ENCODE data around the gene KLHL33. TPM values are rescaled to one million over a fixed set of nuclear protein-coding genes. Genes with fewer than 3 reads are reported as not detected.

The KLHL33 gene, protein sequence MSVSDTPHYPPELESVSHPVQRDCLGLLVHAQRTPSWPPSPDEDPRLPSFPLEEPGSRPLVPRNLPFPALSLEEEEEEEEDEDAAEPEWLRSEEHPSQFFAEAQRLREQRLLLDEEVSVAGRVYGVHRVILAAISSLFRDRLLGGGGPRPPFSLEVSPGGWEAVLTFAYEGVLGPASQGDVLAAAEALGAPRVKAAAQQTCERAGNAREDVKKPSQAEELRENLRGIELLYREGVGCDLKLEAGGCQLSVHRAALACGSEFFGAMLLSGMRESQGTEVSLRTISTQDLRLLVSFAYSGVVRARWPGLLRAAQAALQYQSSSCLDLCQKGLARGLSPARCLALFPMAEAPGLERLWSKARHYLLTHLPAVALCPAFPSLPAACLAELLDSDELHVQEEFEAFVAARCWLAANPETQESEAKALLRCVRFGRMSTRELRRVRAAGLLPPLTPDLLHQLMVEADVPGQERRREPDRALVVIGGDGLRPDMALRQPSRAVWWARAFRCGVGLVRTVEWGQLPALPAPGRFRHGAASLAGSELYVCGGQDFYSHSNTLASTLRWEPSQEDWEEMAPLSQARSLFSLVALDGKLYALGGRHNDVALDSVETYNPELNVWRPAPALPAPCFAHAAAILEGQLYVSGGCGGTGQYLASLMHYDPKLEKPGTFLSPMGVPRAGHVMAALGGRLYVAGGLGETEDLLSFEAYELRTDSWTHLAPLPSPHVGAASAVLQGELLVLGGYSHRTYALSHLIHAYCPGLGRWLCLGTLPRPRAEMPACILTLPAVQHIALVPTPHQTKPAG
- 1 to 10 TPM in 1 of 4 donors, under 1 TPM in 3; 0.33 to 1.4 (median 0.62) TPM for total RNA-seq
- under 1 TPM; 0.23 to 0.60 (median 0.23) TPM for polyA plus RNA-seq

DNA sequence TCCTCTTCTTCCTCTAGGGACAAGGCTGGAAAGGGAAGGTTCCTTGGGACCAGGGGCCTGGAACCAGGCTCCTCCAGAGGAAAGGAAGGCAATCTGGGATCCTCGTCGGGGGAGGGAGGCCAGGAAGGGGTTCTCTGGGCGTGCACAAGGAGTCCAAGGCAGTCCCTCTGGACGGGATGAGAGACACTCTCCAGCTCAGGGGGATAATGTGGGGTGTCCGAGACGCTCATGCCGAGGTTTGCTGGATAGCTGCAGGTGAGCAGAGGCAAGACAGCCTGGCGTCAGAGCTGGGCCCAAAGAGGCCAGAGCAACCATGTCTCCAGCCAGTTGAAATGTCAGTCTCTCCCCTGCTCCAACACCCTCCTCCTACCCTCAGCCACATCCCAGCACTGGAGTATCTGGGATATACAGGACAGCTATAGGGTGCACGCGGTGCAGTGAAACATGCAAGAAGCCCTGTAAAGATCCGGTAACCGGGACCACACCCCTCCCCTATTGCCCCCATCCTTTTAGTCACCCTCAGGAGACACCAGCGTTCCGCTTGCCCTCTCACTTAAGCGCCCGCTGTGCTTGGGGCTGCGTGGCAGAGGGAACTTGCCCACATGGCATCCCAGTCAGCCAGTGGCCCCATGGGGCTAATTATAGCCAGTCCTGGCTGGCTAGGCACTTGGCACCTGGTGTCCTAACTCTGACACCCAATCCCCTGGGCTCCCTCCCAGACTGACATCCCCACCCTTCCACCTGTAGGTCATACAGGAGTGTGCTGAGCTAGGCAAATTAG lies at the start of gene KLHL33:
Gene KLHL33, minus strand, starts transcription at position 585 of the 781 bp plus-strand sequence. Its CDS starts 355 bp downstream, at position 230.
- TF ChIP-seq EP300 (IDR thresholded peaks at IDR 0.05) (no peak), POLR2AphosphoS5 (IDR thresholded peaks at IDR 0.05) (no peak), POLR2A (IDR thresholded peaks at IDR 0.05) (no peak)
- TF ChIP-seq, protein P1, sequence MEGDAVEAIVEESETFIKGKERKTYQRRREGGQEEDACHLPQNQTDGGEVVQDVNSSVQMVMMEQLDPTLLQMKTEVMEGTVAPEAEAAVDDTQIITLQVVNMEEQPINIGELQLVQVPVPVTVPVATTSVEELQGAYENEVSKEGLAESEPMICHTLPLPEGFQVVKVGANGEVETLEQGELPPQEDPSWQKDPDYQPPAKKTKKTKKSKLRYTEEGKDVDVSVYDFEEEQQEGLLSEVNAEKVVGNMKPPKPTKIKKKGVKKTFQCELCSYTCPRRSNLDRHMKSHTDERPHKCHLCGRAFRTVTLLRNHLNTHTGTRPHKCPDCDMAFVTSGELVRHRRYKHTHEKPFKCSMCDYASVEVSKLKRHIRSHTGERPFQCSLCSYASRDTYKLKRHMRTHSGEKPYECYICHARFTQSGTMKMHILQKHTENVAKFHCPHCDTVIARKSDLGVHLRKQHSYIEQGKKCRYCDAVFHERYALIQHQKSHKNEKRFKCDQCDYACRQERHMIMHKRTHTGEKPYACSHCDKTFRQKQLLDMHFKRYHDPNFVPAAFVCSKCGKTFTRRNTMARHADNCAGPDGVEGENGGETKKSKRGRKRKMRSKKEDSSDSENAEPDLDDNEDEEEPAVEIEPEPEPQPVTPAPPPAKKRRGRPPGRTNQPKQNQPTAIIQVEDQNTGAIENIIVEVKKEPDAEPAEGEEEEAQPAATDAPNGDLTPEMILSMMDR (IDR thresholded peaks at IDR 0.05) = no peak
- H3K4me3 ChIP-seq = peak within 1 kb of the TSS; percentile 5 to 46 (median 38)
- no peak for DNase-seq
- no peaks in the 10 kb centered on the region for H3K9me3 ChIP-seq
- WGBS, 2 donors = 86 to 93% methylated on average over 17 of the region's 17 CpGs
- peaks cover 0 to 14% (median 0%) of the 10 kb centered on the region in 3 donors for H3K27me3 ChIP-seq
- peaks cover 0 to 13% (median 10%) of the 10 kb centered on the region in 4 donors for H3K4me1 ChIP-seq
- no peaks in the 10 kb centered on the region for H3K36me3 ChIP-seq
- peak within 1 kb of the TSS; percentile 50 to 71 (median 62) for H3K27ac ChIP-seq
- intact Hi-C loops (cut with DNase I) = no loop called here

DNA sequence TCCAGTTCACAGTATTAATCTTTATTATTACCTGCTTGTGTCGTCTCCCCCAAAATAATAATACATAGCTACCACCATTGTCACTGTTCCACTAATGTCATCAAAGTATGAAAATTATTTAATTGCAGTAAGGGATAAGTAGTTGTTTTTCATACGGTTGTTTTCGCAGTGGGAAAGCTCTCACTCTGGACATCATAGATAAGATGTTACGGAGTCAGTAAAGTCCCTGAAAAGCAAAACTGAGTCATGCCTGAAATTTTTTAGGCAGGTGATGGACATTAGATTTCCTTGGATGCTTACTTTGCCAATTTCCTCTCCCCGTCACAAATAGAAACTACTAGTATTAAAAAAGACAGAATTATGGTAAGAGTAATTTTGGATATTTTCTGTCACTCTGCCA lies 46.4 kb upstream of the KLHL33 start:
- 91 to 93% methylated on average over 5 of the region's 5 CpGs for WGBS, 2 donors
- intact Hi-C loops (cut with DNase I) = no loop called here
- Histone ChIP-seq H3K27ac (no peak overlapping the region), H3K36me3 (no peaks in the 10 kb centered on the region), H3K4me1 (peaks cover 0 to 3% (median 0%) of the 10 kb centered on the region in 4 donors), H3K4me3 (no peak overlapping the region), H3K9me3 (no peaks in the 10 kb centered on the region), H3K27me3 (no peaks in the 10 kb centered on the region)
- DNase-seq = no peak
- TF ChIP-seq POLR2AphosphoS5 (IDR thresholded peaks at IDR 0.05) (no peak), EP300 (IDR thresholded peaks at IDR 0.05) (no peak), POLR2A (IDR thresholded peaks at IDR 0.05) (no peak)
- TF ChIP-seq, protein P1 (IDR thresholded peaks at IDR 0.05) = no peak

DNA sequence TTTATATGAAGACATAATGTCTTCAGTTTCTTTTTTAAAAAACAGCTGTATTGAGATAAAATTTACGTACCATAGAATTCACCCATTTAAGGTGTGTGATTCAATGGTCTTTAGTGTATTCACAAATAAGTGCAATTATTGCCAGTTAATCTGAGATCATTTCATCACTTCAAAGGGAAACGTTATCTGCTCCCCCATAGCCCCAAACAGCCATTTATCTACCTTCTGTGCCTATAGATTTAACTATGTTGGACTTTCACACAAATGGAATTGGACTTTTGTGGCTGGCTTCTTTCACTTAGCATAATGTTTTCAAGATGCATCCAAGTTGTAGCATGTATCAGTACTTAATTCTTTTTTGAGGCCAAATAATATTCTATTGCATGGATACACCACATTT lies 42.9 kb upstream of the KLHL33 start:
- H3K36me3 ChIP-seq = peaks cover 0 to 32% (median 14%) of the 10 kb centered on the region in 4 donors
- WGBS, 2 donors = 91 to 92% methylated on average over 2 of the region's 2 CpGs
- intact Hi-C loops (cut with DNase I) = no loop called here

More for the DNA sequence above, 42.9 kb upstream of the KLHL33 start:
- no peak overlapping the region for H3K27ac ChIP-seq
- peaks cover 0 to 6% (median 0%) of the 10 kb centered on the region in 4 donors for H3K4me1 ChIP-seq
- no peaks in the 10 kb centered on the region for H3K9me3 ChIP-seq
- H3K4me3 ChIP-seq = no peak overlapping the region
- no peak for TF ChIP-seq EP300 (IDR thresholded peaks at IDR 0.05)
- TF ChIP-seq, protein P1 (IDR thresholded peaks at IDR 0.05) = no peak
- TF ChIP-seq POLR2AphosphoS5 (IDR thresholded peaks at IDR 0.05) = no peak
- no peak for TF ChIP-seq POLR2A (IDR thresholded peaks at IDR 0.05)
- DNase-seq = no peak
- H3K27me3 ChIP-seq = no peaks in the 10 kb centered on the region

All from sigmoid colon (tissue), 7 donors.